Mucosa of descending colon (tissue), 3 donors: ENCODE measurements around the gene DDX24. TPM values are rescaled to one million over a fixed set of nuclear protein-coding genes. Genes with fewer than 3 reads are reported as not detected.
"Not testable (repeated sequence)": the region's sequence is repeated elsewhere in the genome, so short reads cannot be mapped to it uniquely, and the experiment has no call there.

ENCODE experiments used
- ATAC-seq: fragments of 200-7000 bp; cut with Tn5 transposase; one replicate; pipeline ENCODE4 v1.9.1; 2020; ENCODE audit warnings: mild to moderate bottlenecking, moderate library complexity
- DNase-seq, 3 donors: peaks; one replicate each; pipeline ENCODE4 v3.0.0-alpha.2; 2020
- H3K36me3 ChIP-seq: fragments of 200-600 bp; one replicate; pipeline ENCODE4 v1.8.0; 2021; ENCODE audit warnings: low read depth, mild to moderate bottlenecking
- H3K4me1 ChIP-seq: fragments of 200-600 bp; one replicate; pipeline ENCODE4 v1.8.0; 2021; ENCODE audit warnings: low read depth, mild to moderate bottlenecking
- H3K4me3 ChIP-seq: fragments of 200-600 bp; one replicate; pipeline ENCODE4 v1.8.0; 2021; ENCODE audit warnings: mild to moderate bottlenecking
- H3K9me3 ChIP-seq: fragments of 200-600 bp; one replicate; pipeline ENCODE4 v1.8.0; 2021; ENCODE audit warnings: mild to moderate bottlenecking
- intact Hi-C, 2 donors: fragments of 100-400 bp; cut with DNase I in 1 of 2; cut with micrococcal nuclease in 1 of 2; formaldehyde crosslinking; loops; one replicate each; pipeline versions ENCODE4 v1.11.0 to v1.11.1; 2022; cut with DNase I, micrococcal nuclease
- total RNA-seq, 3 donors: library from RNA; stranded (reverse); fragmentation: NEBNext Ultra II Directional in 2 of 3; extraction: Animal tissue kit (Norgen Biotek cat#: 25700) in 2 of 3; gene quantifications; one replicate each; pipeline versions ENCODE4 v1.2.1 to v1.2.4, GENCODE V29; 2021 to 2023
- TF ChIP-seq, protein P1 (sequence below): fragments of 200-600 bp; IDR thresholded peaks from one replicate; pipeline ENCODE4 v1.8.0; 2022; ENCODE audit warnings: antibody characterized with exemption, mild to moderate bottlenecking
- donor health status: DM: no; HTN: no; CAD: no; lungs with moderate emphysema.
- donor health status: DM: no; HTN: no; CAD: no.
- donor health status: DM: no; HTN: yes; CAD: no.

Gene DDX24
- total RNA-seq, 3 donors from 2014 or later, result 90.6 to 197 (median 107) TPM

DNA sequence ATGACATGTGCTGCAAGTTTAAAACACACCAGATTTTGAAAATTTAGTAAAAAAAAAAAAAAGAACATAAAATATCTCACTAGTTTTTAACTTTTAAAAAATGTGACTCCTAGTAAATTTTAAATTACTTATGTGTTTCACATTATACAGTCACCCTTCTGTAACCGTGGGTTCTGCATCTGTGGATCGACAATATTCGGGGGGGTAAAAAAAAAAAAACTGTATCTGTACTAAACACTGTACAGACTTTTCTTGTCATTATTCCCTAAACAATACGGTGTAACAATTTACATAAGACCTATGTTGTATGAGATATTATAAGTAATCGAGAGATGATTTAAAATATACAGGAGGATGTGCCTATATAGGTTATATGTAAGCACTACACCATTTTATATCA, 3.2 kb downstream of the DDX24 start:
- TF ChIP-seq, protein P1, sequence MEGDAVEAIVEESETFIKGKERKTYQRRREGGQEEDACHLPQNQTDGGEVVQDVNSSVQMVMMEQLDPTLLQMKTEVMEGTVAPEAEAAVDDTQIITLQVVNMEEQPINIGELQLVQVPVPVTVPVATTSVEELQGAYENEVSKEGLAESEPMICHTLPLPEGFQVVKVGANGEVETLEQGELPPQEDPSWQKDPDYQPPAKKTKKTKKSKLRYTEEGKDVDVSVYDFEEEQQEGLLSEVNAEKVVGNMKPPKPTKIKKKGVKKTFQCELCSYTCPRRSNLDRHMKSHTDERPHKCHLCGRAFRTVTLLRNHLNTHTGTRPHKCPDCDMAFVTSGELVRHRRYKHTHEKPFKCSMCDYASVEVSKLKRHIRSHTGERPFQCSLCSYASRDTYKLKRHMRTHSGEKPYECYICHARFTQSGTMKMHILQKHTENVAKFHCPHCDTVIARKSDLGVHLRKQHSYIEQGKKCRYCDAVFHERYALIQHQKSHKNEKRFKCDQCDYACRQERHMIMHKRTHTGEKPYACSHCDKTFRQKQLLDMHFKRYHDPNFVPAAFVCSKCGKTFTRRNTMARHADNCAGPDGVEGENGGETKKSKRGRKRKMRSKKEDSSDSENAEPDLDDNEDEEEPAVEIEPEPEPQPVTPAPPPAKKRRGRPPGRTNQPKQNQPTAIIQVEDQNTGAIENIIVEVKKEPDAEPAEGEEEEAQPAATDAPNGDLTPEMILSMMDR, result no peak
- H3K9me3 ChIP-seq, result no peaks in the 10 kb centered on the region
- DNase-seq (no peak), ATAC-seq (no peak)
- no peaks in the 10 kb centered on the region for H3K36me3 ChIP-seq
- peaks cover 33% of the 10 kb centered on the region for H3K4me1 ChIP-seq
- intact Hi-C loops, result no loop called here
- H3K4me3 ChIP-seq, result no peak overlapping the region

DNA sequence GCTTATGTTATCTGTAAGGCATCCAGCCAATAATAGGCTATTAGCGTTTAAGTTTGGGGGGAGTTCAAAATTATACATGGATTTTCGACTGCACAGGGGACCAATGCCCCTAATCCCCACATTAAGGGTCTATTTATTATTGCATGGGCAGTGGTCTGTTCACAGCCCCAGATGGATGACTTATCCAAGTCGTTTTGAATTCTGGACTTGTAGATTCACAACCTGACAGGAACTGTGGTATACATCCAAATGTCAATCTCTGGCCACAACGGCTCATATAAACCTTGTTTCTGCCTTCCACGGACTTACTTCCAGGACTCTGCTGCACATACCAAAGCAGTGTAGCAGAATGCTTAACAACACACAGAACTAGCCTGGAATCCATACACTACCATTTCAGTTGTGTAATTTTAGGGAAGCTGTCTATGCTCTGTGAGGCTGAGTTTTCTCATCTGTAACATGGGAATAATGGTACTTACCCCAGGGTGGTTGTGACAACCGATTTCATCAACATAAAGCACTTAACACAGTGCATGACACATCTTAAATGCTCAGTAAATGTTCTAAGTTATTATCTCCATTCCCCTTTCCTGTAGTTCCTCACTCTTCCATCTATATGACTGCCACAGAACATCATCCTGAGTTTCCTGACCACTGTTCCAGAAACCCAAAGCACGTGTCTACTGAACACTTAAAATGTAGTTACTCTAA, 3.7 kb downstream of the DDX24 start:
- Histone ChIP-seq H3K36me3 (no peaks in the 10 kb centered on the region), H3K4me1 (peaks cover 31% of the 10 kb centered on the region), H3K9me3 (no peaks in the 10 kb centered on the region), H3K4me3 (no peak overlapping the region)
- DNase-seq (no peak), ATAC-seq (no peak)
- intact Hi-C loops, result no loop called here
- TF ChIP-seq, protein P1, result no peak

DNA sequence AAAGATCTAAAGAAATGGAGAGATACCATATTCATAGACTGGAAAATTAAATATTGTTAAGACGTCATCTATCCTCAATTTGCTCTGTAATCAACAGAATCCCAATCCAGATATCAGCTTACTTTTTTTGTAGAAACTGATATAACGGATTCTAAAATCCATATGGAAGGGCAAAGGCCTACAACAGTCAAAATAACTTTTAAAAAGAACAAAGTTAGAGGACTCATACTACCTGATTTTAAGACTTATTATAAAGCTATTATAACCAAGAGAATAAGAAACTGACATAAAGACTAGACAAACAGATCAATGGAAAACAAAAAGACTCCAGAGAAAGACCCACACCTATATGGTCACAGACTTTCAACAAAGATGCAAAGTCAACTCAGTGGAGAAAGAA, 6.0 kb downstream of the DDX24 start:
- no peak for DNase-seq
- no peak for ATAC-seq
- peaks cover 25% of the 10 kb centered on the region for H3K4me1 ChIP-seq

DNA sequence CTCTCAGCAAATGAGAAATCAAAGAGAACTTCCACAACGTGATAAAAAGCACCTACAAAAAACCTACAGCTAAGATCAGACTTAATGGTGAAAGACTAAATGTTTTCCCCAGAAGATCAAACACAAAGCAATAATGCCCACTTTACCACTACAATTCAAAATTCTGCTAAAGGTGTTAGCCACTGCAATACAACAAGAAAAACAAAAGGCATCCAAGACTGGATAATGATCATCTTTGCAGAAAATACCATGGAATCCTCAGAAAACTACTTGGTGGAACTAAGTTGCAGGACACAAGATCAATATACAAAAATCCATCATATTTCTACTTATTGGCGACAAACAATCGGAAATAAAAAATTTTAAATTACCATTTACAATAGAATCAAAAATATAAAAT, 6.5 kb downstream of the DDX24 start:
- TF ChIP-seq, protein P1, result no peak
- ATAC-seq (no peak), DNase-seq (no peak)
- Histone ChIP-seq H3K36me3 (no peaks in the 10 kb centered on the region), H3K9me3 (no peaks in the 10 kb centered on the region), H3K4me3 (no peak overlapping the region), H3K4me1 (peaks cover 30% of the 10 kb centered on the region)
- intact Hi-C loops, result no loop called here

More for the DNA sequence above, 6.0 kb downstream of the DDX24 start:
- no peak overlapping the region for H3K4me3 ChIP-seq
- H3K36me3 ChIP-seq, result no peaks in the 10 kb centered on the region
- H3K9me3 ChIP-seq, result no peaks in the 10 kb centered on the region
- TF ChIP-seq, protein P1, result no peak
- intact Hi-C loops, result no loop called here

DNA sequence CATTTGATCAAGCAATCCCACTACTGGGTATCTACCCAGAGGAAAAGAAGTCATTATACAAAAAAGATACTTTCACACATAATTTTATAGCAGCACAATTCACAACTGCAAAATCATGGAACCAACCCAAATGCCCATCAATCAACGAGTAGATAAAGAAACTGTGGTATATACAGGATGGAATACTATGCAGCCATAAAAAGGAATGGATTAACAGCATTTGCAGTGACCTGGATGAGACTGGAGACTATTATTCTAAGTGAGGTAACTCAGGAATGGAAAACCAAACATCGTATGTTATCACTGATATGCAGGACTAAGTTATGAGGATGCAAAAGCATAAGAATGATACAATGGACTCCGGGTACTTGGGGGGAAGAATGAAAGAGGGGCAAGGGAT, 8.9 kb downstream of the DDX24 start:
- H3K4me3 ChIP-seq, DNase-seq, H3K9me3 ChIP-seq, intact Hi-C loops, ATAC-seq, H3K36me3 ChIP-seq: not testable (repeated sequence)
- H3K4me1 ChIP-seq, result peaks cover 14% of the 10 kb centered on the region

DNA sequence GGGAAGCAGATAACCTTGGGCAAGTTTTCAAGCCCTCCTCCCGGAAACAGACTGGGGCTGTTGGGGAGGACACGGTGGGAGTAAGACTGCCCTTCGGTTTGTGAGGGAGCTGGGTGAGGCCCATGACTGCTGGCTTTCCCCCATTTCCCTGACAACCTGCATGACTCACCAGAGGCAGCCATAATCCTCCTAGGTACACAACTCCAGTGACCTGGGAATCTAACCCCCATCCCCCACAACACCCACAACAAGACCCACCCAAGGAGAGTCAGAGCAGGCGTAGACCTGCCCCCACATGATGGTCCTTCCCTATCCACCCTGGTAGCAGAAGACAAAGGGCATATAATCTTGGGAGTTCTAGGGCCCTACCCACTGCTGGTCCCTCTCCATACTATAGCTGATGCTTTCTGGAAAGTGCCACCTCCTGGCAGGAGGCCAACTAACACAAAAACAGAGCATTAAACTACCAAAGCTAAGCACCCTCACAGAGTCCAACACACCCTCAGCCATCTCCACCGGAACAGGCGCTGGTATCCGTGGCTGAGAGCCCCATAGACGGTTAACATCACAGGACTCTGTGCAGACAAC, 14.8 kb downstream of the DDX24 start:
- DNase-seq (peak; percentile 68 to 75 (median 69)), ATAC-seq (peak; percentile 94)
- peaks cover 25% of the 10 kb centered on the region for H3K4me1 ChIP-seq
- no peak overlapping the region for H3K4me3 ChIP-seq
- no peaks in the 10 kb centered on the region for H3K9me3 ChIP-seq
- intact Hi-C loops, result no loop called here
- H3K36me3 ChIP-seq, result no peaks in the 10 kb centered on the region
- TF ChIP-seq, protein P1, result no peak
